ENCODE data around the gene NFKBIA.

GRCh38 chr14:35419429-35419841 lies 14.9 kb upstream of the NFKBIA start:
- TF ChIP-seq CTCF (IDR thresholded peaks at IDR 0.05) (no peak), POLR2A (IDR thresholded peaks at IDR 0.05) (no peak), POLR2AphosphoS5 (IDR thresholded peaks at IDR 0.05) (no peak)

All from transverse colon (tissue), 4 donors.